Caco-2 (cell line): Measurements from ENCODE around the gene PPP1R9A. TPM values are rescaled to one million over a fixed set of nuclear protein-coding genes. Genes with fewer than 3 reads are reported as not detected.

Experiments
- BruUV-seq: library from RNA; stranded (reverse); fragments of 400-500 nt; replicated peaks from 2 replicates; lab custom pipeline; 2021; lab: Mats Ljungman, UMichigan
- CTCF ChIA-PET: fragments of 300-600 bp; sonication (Branson Sonifier 250); formaldehyde crosslinking; loops from one replicate; lab custom pipeline; 2022; ENCODE audit warnings: antibody characterized with exemption; lab: Charles Lee
- POLR2A ChIA-PET: fragments of 300-600 bp; sonication (Branson Sonifier 250); formaldehyde crosslinking; loops from one replicate; lab custom pipeline; 2022; ENCODE audit warnings: antibody characterized with exemption; lab: Charles Lee
- DNase-seq, 2 experiments: peaks; one replicate each; pipeline versions ENCODE4 v3.0.0 to v3.0.0-alpha.2; 2020 to 2022
- H3K27me3 ChIP-seq: replicated peaks from 2 replicates; pipeline ENCODE4 v1.6.0; 2011; ENCODE audit warnings: low read length; ENCODE audit not compliant: control insufficient read depth, insufficient read depth
- H3K36me3 ChIP-seq: 2 replicates; pipeline ENCODE4 v1.5.1; 2011; ENCODE audit warnings: low read length; ENCODE audit not compliant: control insufficient read depth, insufficient read depth
- H3K4me1 ChIP-seq: fragments of 250-450 bp; sonication (Bioruptor Pico); 2 replicates; pipeline ENCODE4 v1.5.1; 2020; ENCODE audit warnings: mild to moderate bottlenecking
- H3K4me3 ChIP-seq: 2 replicates; pipeline ENCODE4 v1.5.1; 2011; ENCODE audit warnings: low read depth, mild to moderate bottlenecking, control low read depth, low read length
- H3K9me3 ChIP-seq: fragments of 250-450 bp; sonication (Bioruptor Pico); 2 replicates; pipeline ENCODE4 v1.5.1; 2020; ENCODE audit warnings: mild to moderate bottlenecking, moderate library complexity
- H3K27ac Mint-ChIP-seq: one replicate; pipeline ENCODE4 v1.8.0; 2022; ENCODE audit warnings: mixed read lengths; ENCODE audit not compliant: unreplicated experiment
- H3K27me3 Mint-ChIP-seq: one replicate; pipeline ENCODE4 v1.8.0; 2022; ENCODE audit warnings: mixed read lengths; ENCODE audit not compliant: insufficient read depth, unreplicated experiment
- H3K36me3 Mint-ChIP-seq: one replicate; pipeline ENCODE4 v1.8.0; 2022; ENCODE audit warnings: mild to moderate bottlenecking, mixed read lengths; ENCODE audit not compliant: insufficient read depth, unreplicated experiment
- H3K4me1 Mint-ChIP-seq: one replicate; pipeline ENCODE4 v1.8.0; 2022; ENCODE audit warnings: low read depth, mixed read lengths; ENCODE audit not compliant: unreplicated experiment
- H3K4me3 Mint-ChIP-seq: one replicate; pipeline ENCODE4 v1.8.0; 2022; ENCODE audit warnings: mild to moderate bottlenecking, moderate library complexity, mixed read lengths; ENCODE audit not compliant: unreplicated experiment
- H3K9me3 Mint-ChIP-seq: one replicate; pipeline ENCODE4 v1.8.0; 2022; ENCODE audit warnings: mixed read lengths; ENCODE audit not compliant: unreplicated experiment
- intact Hi-C: fragments of 100-400 bp; cut with micrococcal nuclease; formaldehyde crosslinking; loops from one replicate; pipeline ENCODE4 v1.10.0; 2022; ENCODE audit not compliant: unreplicated experiment
- total RNA-seq: library from RNA; stranded (reverse); gene quantifications from 2 replicates; pipeline ENCODE4 v1.2.3, GENCODE V29; 2022
- TF ChIP-seq, protein P1 (sequence below), 2 experiments: fragments of 200-600 bp in 1 of 2; IDR thresholded peaks; 1 replicate in 1 of 2; 2 replicates in 1 of 2; pipeline versions ENCODE4 v1.5.1 to v1.8.0; 2011 to 2022; ENCODE audit warnings: antibody characterized with exemption in 1 of 2, control low read depth in 1 of 2, inconsistent platforms in 1 of 2, low read depth in 1 of 2, low read length in 1 of 2, mild to moderate bottlenecking in 1 of 2, moderate library complexity in 1 of 2; ENCODE audit not compliant: insufficient read depth in 1 of 2, severe bottlenecking in 1 of 2, unreplicated experiment in 1 of 2

PPP1R9A gene
- total RNA-seq, 1 experiment from 2014 or later: 37.4 TPM

DNA sequence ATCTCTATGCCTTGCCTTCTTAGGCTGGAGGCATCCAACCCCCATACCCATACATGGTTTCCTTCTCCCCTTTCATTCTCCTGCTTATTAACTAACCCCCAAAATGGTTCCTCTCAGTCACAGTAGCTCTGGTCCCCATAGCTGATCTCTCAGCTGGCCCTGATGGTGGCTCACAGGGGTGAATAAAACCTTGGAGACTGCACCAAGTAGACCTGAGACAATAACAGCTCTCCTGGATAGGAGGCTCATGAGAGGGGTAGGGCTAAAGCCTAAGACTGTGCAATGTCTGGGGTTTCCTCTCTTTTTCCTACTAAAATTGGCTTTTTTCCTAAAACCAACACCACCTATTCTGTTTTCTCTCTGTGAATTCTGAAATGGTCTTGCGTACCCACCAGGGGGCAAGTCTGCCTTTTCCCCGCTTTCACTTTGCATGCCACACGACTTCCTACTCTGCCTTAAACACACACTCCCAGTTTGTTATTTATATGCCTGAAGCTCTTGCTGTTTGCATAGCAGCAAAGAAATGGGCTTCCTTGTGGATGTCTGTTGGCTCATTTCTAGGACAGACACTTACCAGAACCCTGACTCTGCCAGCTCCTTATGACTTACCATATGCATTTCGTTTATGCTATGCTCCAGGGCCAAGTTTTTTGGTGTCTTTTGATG, 435.4 kb downstream of the PPP1R9A start:
- H3K4me1 ChIP-seq: no peaks in the 10 kb centered on the region
- Mint-ChIP-seq H3K4me3 (no peak overlapping the region), H3K9me3 (no peaks in the 10 kb centered on the region), H3K27me3 (no peaks in the 10 kb centered on the region), H3K36me3 (no peaks in the 10 kb centered on the region), H3K27ac (no peak overlapping the region), H3K4me1 (no peaks in the 10 kb centered on the region)
- peak in 1 of 2 experiments; percentile 34 for DNase-seq
- no peak overlapping the region for H3K4me3 ChIP-seq
- ChIA-PET CTCF (interaction anchor here (0.6 to 0.8 kb wide), 2 partner anchors 12 to 134 kb away, joined by 3 to 6 read pairs; no protein-coding TSS in a partner anchor), POLR2A (no interaction called here)
- no TSS peak for BruUV-seq
- H3K9me3 ChIP-seq: no peaks in the 10 kb centered on the region
- intact Hi-C loops: loop anchor here (1.0 kb wide), 1 partner anchor 136 kb away; no protein-coding TSS in a partner anchor
- TF ChIP-seq, protein P1, sequence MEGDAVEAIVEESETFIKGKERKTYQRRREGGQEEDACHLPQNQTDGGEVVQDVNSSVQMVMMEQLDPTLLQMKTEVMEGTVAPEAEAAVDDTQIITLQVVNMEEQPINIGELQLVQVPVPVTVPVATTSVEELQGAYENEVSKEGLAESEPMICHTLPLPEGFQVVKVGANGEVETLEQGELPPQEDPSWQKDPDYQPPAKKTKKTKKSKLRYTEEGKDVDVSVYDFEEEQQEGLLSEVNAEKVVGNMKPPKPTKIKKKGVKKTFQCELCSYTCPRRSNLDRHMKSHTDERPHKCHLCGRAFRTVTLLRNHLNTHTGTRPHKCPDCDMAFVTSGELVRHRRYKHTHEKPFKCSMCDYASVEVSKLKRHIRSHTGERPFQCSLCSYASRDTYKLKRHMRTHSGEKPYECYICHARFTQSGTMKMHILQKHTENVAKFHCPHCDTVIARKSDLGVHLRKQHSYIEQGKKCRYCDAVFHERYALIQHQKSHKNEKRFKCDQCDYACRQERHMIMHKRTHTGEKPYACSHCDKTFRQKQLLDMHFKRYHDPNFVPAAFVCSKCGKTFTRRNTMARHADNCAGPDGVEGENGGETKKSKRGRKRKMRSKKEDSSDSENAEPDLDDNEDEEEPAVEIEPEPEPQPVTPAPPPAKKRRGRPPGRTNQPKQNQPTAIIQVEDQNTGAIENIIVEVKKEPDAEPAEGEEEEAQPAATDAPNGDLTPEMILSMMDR (IDR thresholded peaks at IDR 0.05; ENCODE audit: insufficient read depth in 1 of 2, low read depth in 1 of 2, low read length in 1 of 2, severe bottlenecking in 1 of 2, unreplicated experiment in 1 of 2): peak; percentile 16 to 26
- no peaks in the 10 kb centered on the region for H3K27me3 ChIP-seq
- H3K36me3 ChIP-seq: no peaks in the 10 kb centered on the region
